ENCODE results near the gene ABHD6.
A peak's percentile ranks its signal among the peaks of the same experiment; 100 is the strongest.
"Not testable (repeated sequence)": the region's sequence is repeated elsewhere in the genome, so short reads cannot be mapped to it uniquely, and the experiment has no call there.

ABHD6 gene

GRCh38 chr3:58285334-58285733, 47.7 kb downstream of the ABHD6 start:
- DNase-seq, result no peak

GRCh38 chr3:58287354-58287753, 49.8 kb downstream of the ABHD6 start:
- DNase-seq, result no peak

GRCh38 chr3:58288011-58288728, 50.6 kb downstream of the ABHD6 start:
- no peak for DNase-seq

GRCh38 chr3:58288964-58289613, 51.5 kb downstream of the ABHD6 start:
- DNase-seq, result not testable (repeated sequence)

- DNase-seq, result not testable (repeated sequence)
These were observed 52.9 kb downstream of the ABHD6 start for GRCh38 chr3:58290446-58290845.

- no peak for DNase-seq
These were observed 54.2 kb downstream of the ABHD6 start for GRCh38 chr3:58291671-58292338.

- no peak for DNase-seq
These were observed 55.3 kb downstream of the ABHD6 start for GRCh38 chr3:58292866-58293265.

- no peak for DNase-seq
These were observed 55.9 kb downstream of the ABHD6 start for GRCh38 chr3:58293516-58293915.

GRCh38 chr3:58296269-58296668, 58.7 kb downstream of the ABHD6 start:
- DNase-seq, result no peak

GRCh38 chr3:58296843-58297242, 59.3 kb downstream of the ABHD6 start:
- DNase-seq, result no peak

- no peak for DNase-seq
These were observed 60.6 kb downstream of the ABHD6 start for GRCh38 chr3:58298190-58298589.

GRCh38 chr3:58299075-58299474, 61.5 kb downstream of the ABHD6 start:
- DNase-seq, result no peak

- DNase-seq, result no peak
These were observed 62.4 kb downstream of the ABHD6 start for GRCh38 chr3:58299839-58300516.

- DNase-seq, result peak; percentile 83
These were observed 68.5 kb downstream of the ABHD6 start, which contains the start of the genes HTD2 and RPP14 for GRCh38 chr3:58305882-58306711. Gene HTD2 (plus strand): TSS chr3:58306520. CDS start chr3:58317614, 11,094 bp downstream. Gene RPP14 (plus strand): TSS chr3:58306245. CDS start chr3:58310330, 4,085 bp downstream.

GRCh38 chr3:58307639-58308215, 70.1 kb downstream of the ABHD6 start:
- DNase-seq, result no peak

- DNase-seq, result no peak
These were observed 71.1 kb downstream of the ABHD6 start for GRCh38 chr3:58308728-58309127.

GRCh38 chr3:58317811-58318210, 80.2 kb downstream of the ABHD6 start:
- DNase-seq, result no peak

- DNase-seq, result no peak
These were observed 84.2 kb downstream of the ABHD6 start for GRCh38 chr3:58321791-58322190.

GRCh38 chr3:58322793-58323192, 85.2 kb downstream of the ABHD6 start:
- no peak for DNase-seq

- no peak for DNase-seq
These were observed 86.2 kb downstream of the ABHD6 start for GRCh38 chr3:58323529-58324390.
